Measurements from ENCODE around the gene HORMAD2. TPM values are rescaled to one million over a fixed set of nuclear protein-coding genes. Genes with fewer than 3 reads are reported as not detected.
A peak's percentile ranks its signal among the peaks of the same experiment; 100 is the strongest.

The HORMAD2 gene
- total and polyA plus RNA-seq, 2 donors (not counting 1 experiment from before 2014, with no cell fraction given): not detected

GRCh38 chr22:30220338-30221012 is 140.2 kb downstream of the HORMAD2 start:
- intact Hi-C loops (cut with micrococcal nuclease): no loop called here
- WGBS (ENCODE audit: insufficient coverage): 54% methylated on average over 5 of the region's 7 CpGs
- Histone ChIP-seq H3K9ac (ENCODE audit: low read length) (peak overlapping the region; percentile 19), H3K27ac (ENCODE audit: low read length in 2 of 2) (peak overlapping the region; percentile 34 to 41), H3K4me3 (ENCODE audit: control extremely low read depth in 1 of 5, extremely low read depth in 1 of 5, insufficient read depth in 1 of 5, low read depth in 2 of 5, low read length in 4 of 5) (no peak overlapping the region), H3K79me2 (ENCODE audit: control insufficient read depth, insufficient read depth, low read length) (no peaks in the 10 kb centered on the region), H3K9me3 (ENCODE audit: control extremely low read depth in 1 of 3, control insufficient read depth in 2 of 3, insufficient read depth in 1 of 3, low read length in 2 of 3) (peaks cover 0 to 4% (median 0%) of the 10 kb centered on the region in 3 donors), H3K4me1 (ENCODE audit: control insufficient read depth in 2 of 2, insufficient read depth in 2 of 2, low read length in 2 of 2) (peaks cover 26 to 42% of the 10 kb centered on the region in 2 donors), H3K27me3 (replicated peaks in 1 of 4; ENCODE audit: control extremely low read depth in 1 of 4, control insufficient read depth in 3 of 4, insufficient read depth in 4 of 4, low read length in 3 of 4) (no peaks in the 10 kb centered on the region), H4K20me1 (ENCODE audit: control insufficient read depth, insufficient read depth, low read length, poor library complexity, severe bottlenecking) (no peaks in the 10 kb centered on the region), H3K4me2 (replicated peaks; ENCODE audit: low read depth, low read length, poor library complexity, severe bottlenecking) (peak overlapping the region; percentile 58), H3K36me3 (replicated peaks in 1 of 2; ENCODE audit: control extremely low read depth in 1 of 2, control insufficient read depth in 1 of 2, extremely low read depth in 1 of 2, insufficient read depth in 2 of 2, low read length in 1 of 2) (no peaks in the 10 kb centered on the region), H2AFZ (ENCODE audit: insufficient read depth, low read depth, low read length, poor library complexity, severe bottlenecking) (no peak overlapping the region)
- Mint-ChIP-seq H3K4me3 (peak overlapping the region; percentile 35), H3K9me3 (ENCODE audit: insufficient read depth) (no peaks in the 10 kb centered on the region), H3K27me3 (peaks cover 19% of the 10 kb centered on the region), H3K27ac (no peak overlapping the region), H3K4me1 (peaks cover 21% of the 10 kb centered on the region)
- TF ChIP-seq EZH2 (IDR thresholded peaks at IDR 0.05; ENCODE audit: borderline replicate concordance, insufficient read depth, low read depth, low read length, poor library complexity, severe bottlenecking) (no peak), CTCF (IDR thresholded peaks at IDR 0.05) (no peak)
- ChIA-PET CTCF (no interaction called here), POLR2A (no interaction called here)
- ATAC-seq (ENCODE audit: low read depth) (no peak), DNase-seq (no peak)

Measured in B cell (primary cell).